GM21717 (cell line): ENCODE data around the gene MIOX.

Experiments
- ATAC-seq: cut with Tn5 transposase; IDR thresholded peaks from one replicate; pipeline ENCODE4 v1.9.1; 2021; ENCODE audit warnings: mild to moderate bottlenecking, moderate library complexity; ENCODE audit not compliant: unreplicated experiment

Gene MIOX

GRCh38 chr22:50473088-50473487 lies 13.6 kb upstream of the MIOX start:
- no peak for ATAC-seq

DNA sequence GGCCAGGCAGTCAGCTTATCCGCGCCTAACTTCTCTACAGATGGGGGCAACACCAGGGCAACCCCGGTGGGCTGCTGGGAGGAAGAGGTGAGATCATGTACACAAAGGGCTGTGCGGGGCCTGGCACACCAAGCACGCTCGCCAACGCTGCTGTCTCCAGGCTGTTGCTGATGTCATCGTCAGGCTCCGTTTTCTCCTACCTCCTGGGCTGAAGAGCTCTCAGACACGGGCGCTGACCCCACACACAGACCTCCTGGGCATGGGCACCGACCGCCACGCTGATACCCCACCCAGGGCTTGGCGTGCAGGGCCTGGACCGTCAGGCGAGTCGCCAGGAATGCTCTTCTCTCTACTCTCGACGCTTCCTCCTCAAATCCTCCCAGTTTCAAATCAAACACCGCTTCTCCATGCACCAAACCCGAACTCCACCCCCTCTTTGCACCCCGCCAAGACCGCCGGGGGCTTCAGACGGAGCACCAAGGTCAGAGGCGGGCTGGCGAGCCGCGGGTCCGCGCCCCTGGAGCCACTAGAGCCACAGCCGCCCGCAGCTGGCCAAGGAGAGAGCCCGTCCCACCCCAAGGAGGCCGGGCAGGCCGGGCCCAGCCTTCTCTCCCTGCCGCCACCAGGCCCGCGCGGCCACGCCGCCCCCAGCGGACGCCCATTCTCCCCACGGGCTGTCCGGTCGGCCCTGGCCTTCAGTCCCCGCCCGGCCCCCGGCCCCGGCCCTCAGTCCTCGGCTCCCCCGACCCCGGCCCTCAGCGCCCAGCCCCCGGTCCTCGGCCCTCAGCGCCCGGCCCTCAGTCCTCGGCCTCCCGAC lies 12.6 kb upstream of the MIOX start:
- ATAC-seq = no peak

DNA sequence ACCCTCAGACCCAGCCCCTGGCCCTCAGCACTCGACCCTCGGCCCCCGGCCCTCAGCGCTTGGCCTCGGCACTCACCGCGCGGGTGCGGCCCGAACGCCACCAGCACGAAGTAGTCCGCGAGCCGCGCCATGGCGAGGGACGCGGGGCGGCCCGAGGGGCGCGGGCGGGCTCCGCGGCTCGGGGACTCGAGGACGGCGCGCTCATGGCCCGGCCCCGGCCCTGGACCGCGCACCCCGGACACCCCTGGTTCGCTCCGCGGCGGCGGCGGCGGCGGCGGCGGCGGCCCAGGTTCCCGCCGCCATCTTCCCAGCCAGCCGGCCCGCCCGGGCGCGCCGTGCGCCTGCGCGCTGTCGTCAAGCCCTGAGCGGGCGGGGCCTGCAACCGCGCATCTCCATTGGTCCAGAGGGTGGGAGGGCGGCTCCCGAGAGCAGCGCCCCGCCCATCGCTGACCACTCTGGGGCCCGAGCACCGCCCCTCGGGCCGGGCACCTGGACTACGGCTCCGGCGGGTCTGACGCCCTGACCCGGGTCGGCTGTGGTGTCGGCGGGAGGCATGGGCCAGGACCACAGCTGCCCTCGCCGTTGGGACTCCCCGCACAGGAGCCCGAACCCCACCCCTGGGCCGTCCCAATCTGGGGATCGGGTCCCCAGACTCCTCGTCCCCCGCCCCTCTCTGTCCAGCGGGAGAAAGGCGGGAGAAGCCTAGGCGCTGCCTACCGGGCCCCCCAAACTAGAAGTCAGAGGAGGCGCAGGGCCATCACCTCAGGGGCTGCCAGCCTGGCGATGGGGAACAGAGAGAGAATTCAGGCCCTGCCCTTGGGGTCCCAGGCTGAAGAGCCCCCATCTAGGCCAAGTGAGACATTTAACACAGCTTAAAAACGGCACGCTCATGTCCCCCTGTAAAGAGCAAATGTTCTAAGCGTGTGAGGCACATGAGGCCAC lies 11.7 kb upstream of the MIOX start, which contains the start of gene SBF1:
SBF1 (minus strand) TSS at position 326 of the 942 bp plus-strand sequence; CDS start at position 131, 195 bp downstream.
- no peak for ATAC-seq

GRCh38 chr22:50475652-50476002 lies 11.0 kb upstream of the MIOX start:
- ATAC-seq = no peak

GRCh38 chr22:50476868-50477267 lies 9.8 kb upstream of the MIOX start:
- no peak for ATAC-seq

DNA sequence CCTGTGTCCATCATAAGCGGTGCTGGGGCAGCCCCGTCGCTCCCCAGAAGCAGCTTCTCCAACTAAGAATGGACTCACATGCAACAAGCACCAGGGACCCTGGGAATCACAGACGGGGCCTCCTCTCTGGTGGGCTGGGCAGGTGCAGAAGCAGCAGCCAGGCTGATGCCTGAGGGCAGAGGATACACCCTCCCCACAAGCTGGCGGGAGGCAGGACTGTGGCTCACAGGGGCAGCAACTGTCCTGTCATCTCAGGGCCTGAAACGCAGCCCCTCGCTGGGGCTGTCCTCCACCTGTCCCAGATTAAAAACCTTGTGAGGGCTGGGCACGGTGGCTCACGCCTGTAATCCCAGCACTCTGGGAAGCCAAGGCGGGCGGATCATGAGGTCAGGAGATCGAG lies 8.7 kb upstream of the MIOX start:
- ATAC-seq = no peak

GRCh38 chr22:50479721-50480120 lies 6.9 kb upstream of the MIOX start:
- no peak for ATAC-seq

GRCh38 chr22:50481045-50481439 lies 5.6 kb upstream of the MIOX start:
- no peak for ATAC-seq

DNA sequence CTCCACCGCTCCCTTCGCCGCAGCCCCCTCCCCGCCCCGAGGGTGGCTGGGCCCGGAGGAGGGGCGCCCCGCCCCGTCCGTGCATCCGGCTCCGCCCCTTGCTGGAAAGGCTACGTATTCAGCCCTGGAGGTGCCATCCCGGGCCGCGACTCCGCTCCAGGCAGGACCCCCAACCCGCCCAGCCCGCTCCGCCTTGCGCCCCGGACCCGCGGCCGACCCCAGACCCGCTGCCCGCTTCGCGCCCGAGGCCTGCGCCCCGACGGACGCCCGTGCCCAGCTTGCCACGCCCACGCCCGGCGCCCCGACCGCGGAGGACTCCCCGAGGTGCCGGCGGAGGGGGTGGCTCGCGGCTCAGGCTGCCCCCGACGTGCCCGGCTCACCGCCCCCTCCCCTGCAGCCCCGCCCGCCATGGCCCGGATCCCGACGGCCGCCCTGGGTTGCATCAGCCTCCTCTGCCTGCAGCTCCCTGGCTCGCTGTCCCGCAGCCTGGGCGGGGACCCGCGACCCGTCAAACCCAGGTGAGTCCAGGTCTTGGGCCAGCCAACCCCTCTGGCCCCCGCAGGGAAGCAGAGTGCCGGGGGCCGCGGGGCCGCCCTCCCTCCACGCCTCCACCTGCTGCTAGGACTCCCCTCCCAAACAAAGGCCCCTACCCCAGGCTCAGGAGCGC lies 5.1 kb upstream of the MIOX start, which contains the start of gene ADM2:
ADM2 (plus strand) TSS at position 104 of the 667 bp plus-strand sequence; CDS start at position 409, 305 bp downstream.
- no peak for ATAC-seq

DNA sequence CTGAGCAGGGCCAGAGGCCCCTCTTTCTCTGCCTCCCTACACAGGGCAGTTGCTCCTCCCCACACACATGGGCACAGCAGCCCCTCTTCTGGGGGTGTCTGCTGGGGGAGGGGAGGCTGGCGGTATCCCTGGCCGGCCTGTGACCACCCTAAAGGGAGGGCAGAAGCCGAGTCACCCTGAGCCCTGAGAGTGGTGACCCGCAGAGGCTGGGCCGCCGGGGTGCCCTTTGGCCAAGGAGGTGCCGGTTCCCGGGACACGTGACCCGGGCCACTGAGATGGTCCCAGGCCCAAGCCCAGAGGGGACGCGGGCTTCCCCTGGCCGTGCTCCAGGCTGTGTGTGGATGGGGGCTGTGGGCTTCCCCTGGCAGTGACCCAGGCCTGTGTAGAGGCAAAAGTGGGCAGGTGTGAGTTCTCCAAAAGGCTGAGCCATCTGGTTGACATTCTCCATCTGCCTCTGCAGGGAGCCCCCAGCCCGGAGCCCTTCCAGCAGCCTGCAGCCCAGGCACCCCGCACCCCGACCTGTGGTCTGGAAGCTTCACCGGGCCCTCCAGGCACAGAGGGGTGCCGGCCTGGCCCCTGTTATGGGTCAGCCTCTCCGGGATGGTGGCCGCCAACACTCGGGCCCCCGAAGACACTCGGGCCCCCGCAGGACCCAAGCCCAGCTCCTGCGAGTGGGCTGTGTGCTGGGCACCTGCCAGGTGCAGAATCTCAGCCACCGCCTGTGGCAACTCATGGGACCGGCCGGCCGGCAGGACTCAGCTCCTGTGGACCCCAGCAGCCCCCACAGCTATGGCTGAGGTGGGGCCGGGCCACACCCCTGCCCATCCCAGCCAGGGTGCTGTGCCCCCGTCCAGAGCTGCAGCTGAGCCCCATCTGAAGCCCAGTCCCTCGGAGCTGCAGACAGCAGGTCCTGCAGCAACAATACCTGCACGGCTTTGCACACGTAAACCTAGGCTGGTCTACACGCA lies 4.3 kb upstream of the MIOX start:
- no peak for ATAC-seq

DNA sequence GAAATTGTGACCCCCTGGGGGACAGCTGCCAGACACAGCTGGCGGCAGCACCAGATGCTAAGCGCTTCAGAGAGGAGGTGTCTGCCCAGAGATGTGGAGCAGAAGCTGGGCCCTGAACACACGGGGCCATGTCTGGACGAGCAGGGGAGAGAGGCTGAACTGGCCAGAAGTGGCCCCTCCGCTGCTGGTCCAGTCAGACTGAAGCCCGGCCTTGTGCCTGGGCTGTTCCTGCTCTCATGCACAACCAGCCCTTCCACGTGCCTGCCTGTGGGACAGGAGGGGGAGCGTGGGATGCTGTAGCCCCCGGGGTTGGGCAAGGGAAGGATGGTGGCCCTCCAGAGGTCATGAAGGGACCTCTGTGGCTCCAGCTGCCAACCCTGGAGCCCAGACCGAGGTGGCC lies 3.6 kb upstream of the MIOX start:
- ATAC-seq = no peak

DNA sequence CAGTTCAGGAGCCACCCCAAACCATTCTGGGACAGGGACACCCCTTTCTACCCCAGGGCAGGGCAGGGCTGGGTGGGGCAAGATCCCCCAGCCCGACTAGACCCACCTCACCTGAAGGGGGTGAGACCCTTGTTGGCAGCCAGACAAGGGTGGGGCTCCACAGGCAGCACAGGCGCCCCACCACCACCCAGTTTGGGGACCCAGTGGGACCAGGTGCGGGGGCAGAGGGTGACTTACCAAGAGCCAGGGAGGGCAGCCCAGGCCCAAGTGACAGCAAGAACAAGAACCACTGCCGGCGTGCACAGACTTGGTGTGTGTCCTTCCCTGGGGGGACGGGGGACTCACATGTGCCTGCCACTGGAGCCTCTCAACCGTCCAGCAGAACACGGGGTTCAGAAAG lies 3.1 kb upstream of the MIOX start:
- ATAC-seq = no peak

DNA sequence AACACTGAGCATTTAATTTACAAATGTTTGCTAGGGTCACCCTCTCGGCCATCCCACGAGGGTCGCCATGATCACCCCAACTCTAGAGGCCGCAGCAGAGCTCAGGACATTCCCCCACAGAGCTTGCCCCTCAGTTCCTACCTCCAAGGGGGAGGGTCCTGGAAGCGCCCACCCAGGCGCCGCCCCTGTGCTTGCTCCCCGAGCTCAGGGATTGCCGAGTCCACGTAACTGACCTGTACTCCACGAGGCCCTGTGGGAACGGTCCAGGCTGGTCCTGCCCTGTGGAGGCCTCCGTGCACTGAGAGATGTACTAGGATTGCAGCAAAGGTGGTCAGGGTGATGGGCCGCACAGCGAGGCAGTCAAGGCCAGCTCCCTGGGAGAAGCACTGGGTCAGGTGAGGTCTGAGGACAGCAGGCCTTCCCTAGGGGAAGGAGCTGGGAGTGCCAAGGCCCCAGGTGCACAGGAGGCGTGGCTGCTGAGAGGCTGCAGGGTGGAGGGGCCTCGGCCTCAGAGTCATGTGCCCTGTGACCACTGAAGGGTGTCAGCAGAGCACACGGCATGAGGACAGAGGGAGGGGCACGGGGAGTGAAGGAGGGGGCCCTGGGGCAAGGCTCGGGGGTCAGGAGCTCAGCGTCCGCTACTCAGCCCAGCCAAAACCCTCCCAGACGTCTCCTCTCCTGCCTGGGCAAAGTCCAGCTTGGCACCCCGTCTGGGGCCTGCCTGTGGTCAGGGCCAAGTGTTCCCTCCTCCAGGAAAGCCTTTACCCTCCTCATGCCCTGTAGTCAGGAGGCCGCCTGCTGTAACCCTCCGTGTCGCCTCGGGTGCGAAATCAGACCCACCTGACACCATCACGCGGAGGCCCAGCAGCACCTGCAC lies 2.4 kb upstream of the MIOX start:
- ATAC-seq = no peak

DNA sequence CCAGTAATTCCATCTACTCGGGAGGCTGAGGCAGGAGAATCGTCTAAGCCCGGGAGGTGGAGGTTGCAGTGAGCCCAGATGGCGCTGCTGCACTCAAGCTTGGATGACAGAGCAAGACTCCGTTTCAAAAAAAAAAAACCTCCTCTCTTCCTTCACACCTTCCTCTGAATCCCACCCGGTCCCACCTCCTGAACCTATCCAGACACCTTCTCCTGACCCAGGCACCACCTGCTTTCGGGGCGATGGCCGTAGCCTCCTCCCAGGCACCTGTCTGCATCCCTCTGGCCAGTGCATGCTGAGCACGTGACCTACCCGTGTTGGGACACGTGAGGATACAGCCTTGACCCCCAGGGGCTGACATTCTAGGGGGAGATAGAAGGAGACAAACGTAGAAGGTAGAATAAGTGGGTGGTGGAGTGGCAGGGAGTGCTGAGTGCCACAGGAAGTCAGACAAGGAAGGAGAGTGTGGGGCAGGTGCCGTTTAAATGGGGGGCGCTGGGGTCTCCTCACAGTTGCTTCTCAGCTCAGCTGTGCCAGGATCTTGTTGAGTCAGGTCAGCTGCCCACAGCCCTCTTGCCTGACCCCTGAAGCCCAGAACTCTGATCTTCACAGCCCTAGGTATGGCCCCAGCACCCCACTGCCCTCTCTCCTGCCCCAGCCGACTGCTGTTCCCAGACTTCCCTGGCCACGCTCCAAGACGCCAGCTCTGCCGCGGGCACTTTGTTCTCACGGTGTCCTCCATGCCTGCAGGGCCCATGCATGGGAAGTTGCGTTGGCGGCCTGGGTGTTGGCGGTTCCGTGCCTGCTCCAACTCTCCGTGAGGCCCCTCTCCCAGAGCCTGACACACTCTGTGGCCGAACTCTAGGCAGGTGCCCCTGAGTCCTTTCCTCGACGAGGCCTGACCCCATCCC lies 1.2 kb upstream of the MIOX start:
- no peak for ATAC-seq

- ATAC-seq = no peak
These were observed 789 bp downstream of the MIOX start for GRCh38 chr22:50487290-50488005.

DNA sequence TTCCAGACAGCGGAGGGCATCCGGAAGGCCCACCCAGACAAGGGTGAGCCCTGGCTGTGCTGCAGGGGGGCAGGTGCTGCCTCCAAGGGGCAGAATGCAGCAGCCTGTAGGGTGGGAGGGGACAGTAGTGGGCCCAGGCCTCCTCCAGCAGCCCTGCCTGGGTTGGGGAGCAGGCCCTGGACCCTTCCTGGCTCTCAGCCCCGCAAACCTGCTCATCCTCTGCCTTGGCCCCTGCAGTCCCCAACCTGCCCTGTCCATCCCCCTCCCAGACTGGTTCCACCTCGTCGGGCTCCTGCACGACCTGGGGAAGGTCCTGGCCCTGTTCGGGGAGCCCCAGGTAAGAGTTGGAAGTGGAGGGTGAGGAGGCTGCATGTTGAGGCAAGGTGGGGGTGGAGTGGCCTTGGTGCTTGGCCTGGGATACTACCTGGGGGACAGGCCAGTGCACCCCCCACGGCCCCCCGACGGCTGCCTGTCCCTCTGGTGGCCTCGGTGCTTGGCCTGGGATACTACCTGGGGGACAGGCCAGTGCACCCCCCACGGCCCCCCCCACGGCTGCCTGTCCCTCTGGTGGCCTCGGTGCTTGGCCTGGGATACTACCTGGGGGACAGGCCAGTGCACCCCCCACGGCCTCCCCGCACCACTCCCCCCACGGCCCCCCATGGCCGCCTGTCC lies 1.5 kb downstream of the MIOX start:
- ATAC-seq = no peak

- no peak for ATAC-seq
These were observed 2.2 kb downstream of the MIOX start for GRCh38 chr22:50488886-50489285.
